Ammon's horn (tissue), 1 donor: ENCODE measurements around the gene FGGY.
"Not testable (repeated sequence)": the region's sequence is repeated elsewhere in the genome, so short reads cannot be mapped to it uniquely, and the experiment has no call there.

Experiments used
- DNase-seq: peaks from one replicate; pipeline ENCODE4 v3.0.0-alpha.2; 2016; ENCODE audit warnings: low spot score

The FGGY gene

DNA sequence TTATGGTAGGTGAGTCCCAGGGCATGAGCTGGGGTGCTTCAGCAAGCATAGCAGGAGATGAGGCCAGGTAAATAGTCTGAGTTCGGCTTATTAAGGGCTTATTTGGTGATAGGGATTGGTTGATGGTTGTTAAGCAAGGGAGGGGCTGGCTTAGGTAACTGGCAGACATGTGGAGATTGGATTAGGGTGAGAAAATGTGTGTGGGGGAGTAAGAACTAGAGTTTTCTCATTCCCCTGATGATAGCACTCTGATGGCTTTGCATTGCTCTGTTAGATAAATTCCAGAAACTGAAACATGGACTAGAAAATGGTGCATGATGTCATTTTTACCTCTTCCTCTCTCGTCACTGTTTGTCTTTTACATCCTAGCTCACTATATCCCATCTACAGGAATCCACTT lies 53.6 kb downstream of the FGGY start:
- peak; percentile 32 for DNase-seq

- DNase-seq, result no peak
Measured at GRCh38 chr1:59352065-59352464, 55.2 kb downstream of the FGGY start.

DNA sequence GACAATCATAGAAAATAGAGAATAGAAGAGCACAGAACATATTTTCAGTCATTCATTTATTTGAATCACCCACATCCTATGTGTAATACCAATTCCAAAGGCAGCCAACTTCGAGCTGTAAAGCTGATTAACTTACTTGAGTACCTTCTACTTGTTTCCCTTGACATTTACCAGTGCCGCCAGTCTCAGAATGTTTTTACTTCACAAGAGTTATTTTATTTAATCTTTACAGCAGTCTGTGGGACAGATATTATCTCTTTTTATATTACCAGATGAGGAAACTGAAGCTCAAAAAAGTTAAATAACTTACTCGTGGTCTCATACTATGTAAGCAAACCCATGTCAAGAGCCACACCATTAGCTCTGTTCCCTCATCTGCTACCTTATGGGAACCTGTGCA lies 56.6 kb downstream of the FGGY start:
- DNase-seq, result no peak

- not testable (repeated sequence) for DNase-seq
Measured at GRCh38 chr1:59354239-59354638, 57.3 kb downstream of the FGGY start.

DNA sequence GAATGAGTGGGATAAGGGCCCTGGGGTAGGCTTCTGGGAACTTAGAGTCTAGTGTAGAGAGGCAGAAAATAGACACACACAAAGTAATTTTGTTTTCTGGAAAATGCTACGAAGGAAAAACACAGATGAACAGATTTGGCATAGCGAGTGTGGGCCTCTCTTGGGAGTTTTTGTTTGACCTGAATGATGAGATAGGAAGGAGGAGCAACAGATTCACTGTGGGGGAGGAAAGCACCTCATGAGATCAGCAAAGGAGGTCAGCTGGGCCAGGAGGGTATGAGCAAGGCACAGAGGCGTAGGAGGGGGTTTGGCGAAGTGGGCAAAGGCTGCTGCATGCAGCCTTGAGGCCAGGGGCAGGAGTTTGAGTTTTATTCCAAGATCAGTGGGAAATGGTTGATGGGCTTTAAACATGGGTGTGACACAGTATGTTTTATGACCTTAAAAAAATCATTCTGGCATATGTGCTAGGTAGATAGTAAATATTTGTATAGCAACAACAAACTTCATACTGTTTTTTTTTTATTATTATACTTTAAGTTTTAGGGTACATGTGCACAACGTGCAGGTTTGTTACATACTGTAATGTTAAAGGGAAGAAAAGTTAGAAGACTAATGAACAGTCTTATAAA lies 57.9 kb downstream of the FGGY start:
- no peak for DNase-seq

GRCh38 chr1:59355361-59355760 lies 58.5 kb downstream of the FGGY start:
- no peak for DNase-seq

DNA sequence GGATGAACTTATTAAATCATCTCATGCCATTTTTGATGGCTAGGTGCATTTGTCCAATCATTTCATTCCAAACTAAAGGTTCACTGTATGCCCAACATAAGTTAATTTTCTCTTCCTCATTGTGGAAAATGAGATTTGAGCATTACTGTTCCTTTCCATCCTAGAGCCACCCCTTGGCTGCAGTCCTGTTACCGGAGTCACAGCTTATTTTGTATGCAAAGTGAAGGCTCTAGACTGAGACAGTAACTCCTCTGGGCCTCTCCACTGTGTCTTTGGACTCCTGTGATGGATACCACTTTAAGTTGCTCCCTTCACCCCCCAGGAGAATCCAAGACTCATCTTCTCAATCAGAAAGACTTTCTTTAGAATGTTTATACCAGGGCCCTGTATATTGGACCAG lies 59.7 kb downstream of the FGGY start:
- no peak for DNase-seq

DNA sequence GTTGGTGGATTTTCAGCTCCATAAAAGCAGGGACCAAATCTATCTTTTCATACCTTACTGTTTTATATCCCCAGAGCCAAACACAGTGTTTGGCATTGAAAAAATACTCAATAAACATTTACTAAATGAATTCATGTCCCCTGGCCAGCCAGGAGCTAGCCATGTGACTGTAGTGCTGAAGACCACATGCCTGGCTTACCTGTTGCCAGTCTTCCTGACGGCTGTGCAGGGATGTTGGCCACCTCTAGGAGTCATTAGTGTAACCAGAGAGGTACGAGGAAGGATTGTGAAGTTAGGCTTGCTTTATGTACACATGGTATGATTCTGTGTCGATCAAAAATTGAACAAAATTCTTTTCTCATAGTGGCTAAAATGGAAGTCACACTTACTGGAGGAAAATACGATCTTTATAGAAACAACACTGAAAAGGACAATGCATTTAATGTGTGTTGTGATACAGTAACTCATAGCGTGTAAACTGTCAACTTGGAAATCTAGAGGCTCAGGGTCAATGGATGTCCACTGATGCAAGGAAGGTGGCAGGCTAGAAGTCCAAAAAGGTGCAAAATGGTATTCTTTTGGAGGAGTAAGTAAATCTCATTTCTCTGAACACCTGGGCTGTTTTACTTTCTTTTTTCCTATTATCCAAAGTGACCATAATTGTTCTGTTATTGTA lies 60.9 kb downstream of the FGGY start:
- DNase-seq, result no peak

GRCh38 chr1:59359325-59359724 lies 62.4 kb downstream of the FGGY start:
- DNase-seq, result no peak

DNA sequence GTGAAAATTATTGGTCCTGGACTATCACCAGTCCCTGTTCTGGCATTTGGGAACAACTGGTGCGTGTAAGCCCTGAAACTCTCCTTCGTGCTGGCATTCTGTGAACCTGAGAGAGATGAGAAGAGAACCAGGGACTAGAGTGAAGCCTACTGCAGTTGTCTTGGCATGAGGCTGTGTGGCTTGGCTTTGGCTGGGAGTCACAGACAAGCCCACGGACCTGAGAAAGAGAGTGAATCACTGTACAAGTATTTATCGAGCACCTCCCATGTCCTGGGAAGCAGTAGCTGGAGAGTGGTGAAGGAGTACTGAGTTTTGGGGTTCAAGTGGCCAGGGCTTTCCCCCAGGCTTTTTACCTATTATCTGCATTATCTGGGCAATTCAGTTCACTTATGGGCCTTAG lies 63.3 kb downstream of the FGGY start:
- no peak for DNase-seq

- DNase-seq, result no peak
Measured at GRCh38 chr1:59360729-59361128, 63.8 kb downstream of the FGGY start.

- no peak for DNase-seq
Measured at GRCh38 chr1:59361766-59362165, 64.9 kb downstream of the FGGY start.

DNA sequence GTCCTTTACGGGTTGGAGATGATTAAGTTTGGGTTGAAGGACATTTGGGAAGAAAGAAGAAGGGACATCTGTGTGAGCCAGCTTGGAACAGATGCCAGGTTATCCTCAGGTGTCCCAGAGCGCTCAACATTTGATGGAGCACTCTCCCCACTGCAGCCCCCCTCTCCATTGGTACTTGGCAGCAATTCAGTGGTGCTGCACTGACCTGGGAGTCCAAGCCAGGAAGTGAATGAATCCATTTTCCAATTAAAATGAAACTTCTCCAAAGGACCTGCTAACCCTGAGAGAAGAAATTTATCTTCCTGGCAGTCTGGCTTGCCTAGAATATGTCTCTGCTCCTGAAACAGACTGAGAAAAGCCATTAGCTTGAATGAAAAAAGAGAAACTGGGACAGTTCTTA lies 67.1 kb downstream of the FGGY start:
- DNase-seq, result no peak

GRCh38 chr1:59366346-59366745 lies 69.5 kb downstream of the FGGY start:
- DNase-seq, result no peak

- DNase-seq, result no peak
Measured at GRCh38 chr1:59367301-59368007, 70.6 kb downstream of the FGGY start.

GRCh38 chr1:59368008-59368670 lies 71.2 kb downstream of the FGGY start:
- DNase-seq, result no peak

DNA sequence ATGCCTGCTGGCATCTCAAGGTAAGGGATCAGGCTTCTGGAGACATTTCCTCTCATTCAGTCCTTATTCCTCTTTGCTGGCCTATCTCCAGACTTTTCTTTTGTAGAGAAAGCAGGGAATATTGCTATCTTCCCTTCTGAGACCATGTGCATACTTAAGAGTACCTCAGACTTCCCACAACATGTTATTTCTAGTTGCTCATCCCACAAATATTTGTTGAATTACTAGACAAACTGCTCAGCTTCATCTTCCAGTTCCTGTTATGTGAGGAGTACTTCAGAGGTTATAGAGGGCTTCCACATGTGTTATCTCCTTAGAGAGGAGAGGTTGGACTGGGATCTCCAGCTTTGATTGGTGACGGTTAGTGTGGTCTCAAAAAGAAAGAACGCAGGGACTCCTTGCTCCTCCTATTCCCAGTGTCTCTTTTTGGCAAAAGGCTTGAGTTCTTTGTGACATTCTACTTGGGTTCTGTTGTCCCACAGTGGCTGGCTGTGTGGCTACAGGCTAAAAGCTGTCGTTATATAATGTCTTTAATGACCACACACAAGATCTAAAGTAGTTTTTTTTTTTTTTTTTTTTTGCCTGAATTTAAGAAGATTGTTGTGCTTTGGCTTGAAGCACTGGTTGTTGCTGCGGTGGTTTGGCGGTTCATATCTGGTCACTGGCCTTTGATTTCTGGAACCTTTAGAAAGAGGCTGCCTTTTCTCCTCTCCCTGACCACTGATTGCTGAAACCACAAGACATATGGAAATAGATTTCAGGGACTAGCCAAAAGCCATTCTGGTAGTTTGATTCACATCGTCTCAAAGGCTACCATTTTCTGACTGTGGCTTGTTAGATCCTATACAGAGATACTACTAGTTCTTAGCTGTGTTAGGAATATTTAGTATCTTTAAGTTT lies 78.7 kb downstream of the FGGY start:
- no peak for DNase-seq

DNA sequence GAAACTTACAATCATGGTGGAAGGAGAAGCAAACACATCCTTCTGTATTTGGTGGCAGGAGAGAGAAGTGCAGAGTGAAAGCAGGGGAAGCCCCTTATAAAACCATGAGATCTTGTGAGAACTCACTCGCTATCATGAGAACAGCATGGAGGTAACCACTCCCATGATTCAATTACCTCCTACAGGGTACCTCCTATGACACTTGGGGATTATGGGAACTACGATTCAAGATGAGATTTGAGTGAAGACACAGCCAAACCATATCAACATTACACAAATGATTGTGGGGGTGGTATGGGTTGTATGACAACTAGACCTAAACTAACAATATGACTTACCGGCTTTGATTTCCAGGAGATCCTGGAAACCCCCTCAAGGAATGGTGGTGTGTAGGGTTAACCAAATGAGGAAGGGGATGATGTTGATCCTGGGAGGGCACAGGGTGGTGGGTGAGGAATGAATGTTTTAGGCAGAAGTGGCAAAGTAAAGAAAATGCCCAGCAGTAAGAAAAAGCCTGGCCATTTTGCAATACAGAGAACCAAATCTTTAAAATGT lies 80.5 kb downstream of the FGGY start:
- no peak for DNase-seq

DNA sequence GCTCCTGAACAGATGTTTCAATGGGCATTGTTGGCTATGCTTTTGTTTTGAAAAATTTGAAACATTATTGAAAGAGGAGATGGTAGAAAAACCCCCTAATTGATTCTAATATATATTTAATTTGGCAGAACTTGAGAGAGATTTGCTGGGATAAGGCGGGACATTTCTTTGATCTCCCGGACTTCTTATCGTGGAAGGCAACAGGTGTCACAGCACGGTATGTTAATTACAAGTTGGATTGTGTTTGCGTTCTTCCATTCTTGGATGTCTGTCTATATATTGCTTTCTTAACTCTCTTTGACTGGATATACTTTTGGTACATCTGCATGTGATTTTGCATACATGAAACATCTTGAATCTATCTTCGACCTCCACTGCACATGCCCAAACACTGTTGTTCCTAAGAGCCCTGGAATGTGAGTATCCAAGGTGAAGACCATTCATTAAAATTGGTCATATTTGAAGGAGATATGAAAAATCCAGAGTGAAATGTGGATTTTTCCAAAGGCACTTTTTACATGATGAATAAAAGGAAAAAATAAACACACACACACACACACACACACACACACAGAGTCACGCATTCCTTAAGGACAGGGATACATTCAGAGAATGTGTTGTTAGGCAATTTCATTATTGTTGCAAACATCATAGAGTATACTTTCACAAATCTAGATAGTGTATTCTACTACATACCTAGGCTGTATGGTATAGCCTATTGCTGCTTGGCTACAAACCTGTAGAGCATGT lies 81.9 kb downstream of the FGGY start:
- DNase-seq, result no peak

DNA sequence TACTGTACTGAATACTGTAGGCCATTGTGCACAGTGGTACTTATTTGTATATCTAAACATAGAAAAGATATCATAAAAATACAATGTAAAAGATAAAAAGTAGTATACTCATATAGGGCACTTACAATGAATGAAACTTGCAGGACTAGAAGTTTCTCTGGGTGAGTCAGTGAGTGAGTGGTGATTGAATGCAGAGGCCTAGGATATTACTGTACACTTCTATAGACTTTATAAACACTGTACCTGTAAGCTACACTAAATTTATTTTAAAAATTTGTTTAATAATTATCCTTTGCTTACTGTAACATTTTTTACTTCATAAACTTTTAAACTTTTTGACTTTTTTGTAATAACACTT lies 82.5 kb downstream of the FGGY start:
- no peak for DNase-seq

GRCh38 chr1:59383963-59384362 lies 87.1 kb downstream of the FGGY start:
- no peak for DNase-seq
